ENCODE data around the gene SMAD4.
A peak's percentile ranks its signal among the peaks of the same experiment; 100 is the strongest.

SMAD4 gene

GRCh38 chr18:51064256-51064655, 34.2 kb downstream of the SMAD4 start:
- Mint-ChIP-seq H3K4me3 (no peak overlapping the region), H3K27ac (peak overlapping the region; percentile 39 to 42), H3K9me3 (no peaks in the 10 kb centered on the region), H3K36me3 (ENCODE audit: insufficient read depth) (peaks cover 69% of the 10 kb centered on the region), H3K4me1 (ENCODE audit: low read depth in 2 of 2) (peaks cover 0 to 16% of the 10 kb centered on the region in 2 donors), H3K27me3 (no peaks in the 10 kb centered on the region)
- no peak for DNase-seq
- no peak for ATAC-seq (replicated peaks)

DNA sequence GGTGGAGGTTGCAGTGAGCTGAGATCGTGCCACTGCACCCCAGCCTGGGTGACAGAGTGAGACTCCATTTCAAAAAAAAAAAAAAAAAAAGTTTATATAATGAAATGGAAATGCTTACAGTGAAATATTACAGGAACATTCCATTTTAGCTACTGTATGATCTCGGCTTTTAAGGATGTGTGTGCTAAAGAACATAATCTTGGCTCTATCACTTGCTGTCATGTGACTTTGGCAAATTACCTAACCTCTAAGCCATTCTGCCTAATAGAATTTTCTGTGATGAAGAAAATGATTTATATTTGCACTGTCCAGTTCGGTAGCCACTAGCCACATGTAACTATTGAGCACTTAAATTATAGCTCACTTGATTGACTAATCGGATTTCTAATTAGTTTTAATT, 36.3 kb downstream of the SMAD4 start:
- H3K27me3 Mint-ChIP-seq = no peaks in the 10 kb centered on the region
- H3K4me1 Mint-ChIP-seq (ENCODE audit: low read depth in 2 of 2) = peaks cover 2 to 29% of the 10 kb centered on the region in 2 donors
- DNase-seq (no peak), ATAC-seq (replicated peaks) (no peak)
- peaks cover 72% of the 10 kb centered on the region for H3K36me3 Mint-ChIP-seq (ENCODE audit: insufficient read depth)
- H3K9me3 Mint-ChIP-seq = no peaks in the 10 kb centered on the region
- H3K4me3 Mint-ChIP-seq = no peak overlapping the region
- no peak overlapping the region for H3K27ac Mint-ChIP-seq

- DNase-seq (no peak), ATAC-seq (replicated peaks) (no peak)
- peaks cover 58% of the 10 kb centered on the region for H3K36me3 Mint-ChIP-seq (ENCODE audit: insufficient read depth)
- H3K9me3 Mint-ChIP-seq = no peaks in the 10 kb centered on the region
- no peak overlapping the region for H3K4me3 Mint-ChIP-seq
- no peaks in the 10 kb centered on the region for H3K27me3 Mint-ChIP-seq
- H3K4me1 Mint-ChIP-seq (ENCODE audit: low read depth in 2 of 2) = peaks cover 8 to 45% of the 10 kb centered on the region in 2 donors
- H3K27ac Mint-ChIP-seq = no peak overlapping the region
Observed at GRCh38 chr18:51068105-51068504, 38.1 kb downstream of the SMAD4 start.

DNA sequence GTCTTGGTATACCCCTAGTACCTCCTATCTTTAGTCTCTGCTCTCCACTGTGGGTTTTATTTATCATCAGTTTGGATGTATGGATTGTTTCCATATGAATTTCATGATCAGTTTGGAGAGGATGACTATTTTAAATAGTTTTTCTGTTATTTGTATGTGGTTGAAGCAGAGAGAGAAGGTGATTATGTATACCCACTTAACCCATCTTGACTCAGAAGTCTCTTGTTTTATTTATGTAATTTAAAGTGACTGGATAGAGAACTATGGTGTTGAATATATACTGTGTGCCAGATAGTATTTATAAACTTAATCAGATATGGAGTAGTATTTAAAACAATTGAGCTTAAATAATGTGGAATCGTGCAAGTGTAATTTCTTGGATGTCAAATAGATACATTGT, 39.9 kb downstream of the SMAD4 start:
- Mint-ChIP-seq H3K27ac (peak overlapping the region; percentile 41 to 79), H3K4me1 (ENCODE audit: low read depth in 2 of 2) (peaks cover 17 to 49% of the 10 kb centered on the region in 2 donors), H3K9me3 (no peaks in the 10 kb centered on the region), H3K36me3 (ENCODE audit: insufficient read depth) (peaks cover 49% of the 10 kb centered on the region), H3K27me3 (no peaks in the 10 kb centered on the region), H3K4me3 (no peak overlapping the region)
- no peak for ATAC-seq (replicated peaks)
- DNase-seq = no peak

DNA sequence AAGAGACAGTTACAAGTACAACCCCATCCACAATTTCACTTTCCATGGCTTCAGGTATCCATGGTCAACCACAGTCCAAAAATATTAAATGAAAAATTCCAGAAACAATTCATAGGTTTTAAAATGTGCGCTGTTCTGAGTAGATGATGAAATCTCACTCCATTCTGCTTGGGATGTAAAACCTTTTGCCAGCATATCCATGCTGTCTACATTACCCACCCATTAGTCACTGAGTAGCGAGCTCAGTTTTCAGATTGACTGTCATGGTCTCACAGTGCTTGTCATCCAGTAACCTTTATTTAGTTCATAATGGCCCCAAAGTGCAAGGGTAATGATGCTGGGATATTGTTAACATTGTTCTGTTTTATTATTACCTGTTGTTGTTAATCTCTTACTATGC, 40.5 kb downstream of the SMAD4 start:
- DNase-seq (no peak), ATAC-seq (replicated peaks) (no peak)
- Mint-ChIP-seq H3K4me3 (no peak overlapping the region), H3K36me3 (ENCODE audit: insufficient read depth) (peaks cover 47% of the 10 kb centered on the region), H3K4me1 (ENCODE audit: low read depth in 2 of 2) (peaks cover 17 to 52% of the 10 kb centered on the region in 2 donors), H3K27ac (peak overlapping the region in 1 of 2 donors; percentile 79), H3K9me3 (no peaks in the 10 kb centered on the region), H3K27me3 (no peaks in the 10 kb centered on the region)

DNA sequence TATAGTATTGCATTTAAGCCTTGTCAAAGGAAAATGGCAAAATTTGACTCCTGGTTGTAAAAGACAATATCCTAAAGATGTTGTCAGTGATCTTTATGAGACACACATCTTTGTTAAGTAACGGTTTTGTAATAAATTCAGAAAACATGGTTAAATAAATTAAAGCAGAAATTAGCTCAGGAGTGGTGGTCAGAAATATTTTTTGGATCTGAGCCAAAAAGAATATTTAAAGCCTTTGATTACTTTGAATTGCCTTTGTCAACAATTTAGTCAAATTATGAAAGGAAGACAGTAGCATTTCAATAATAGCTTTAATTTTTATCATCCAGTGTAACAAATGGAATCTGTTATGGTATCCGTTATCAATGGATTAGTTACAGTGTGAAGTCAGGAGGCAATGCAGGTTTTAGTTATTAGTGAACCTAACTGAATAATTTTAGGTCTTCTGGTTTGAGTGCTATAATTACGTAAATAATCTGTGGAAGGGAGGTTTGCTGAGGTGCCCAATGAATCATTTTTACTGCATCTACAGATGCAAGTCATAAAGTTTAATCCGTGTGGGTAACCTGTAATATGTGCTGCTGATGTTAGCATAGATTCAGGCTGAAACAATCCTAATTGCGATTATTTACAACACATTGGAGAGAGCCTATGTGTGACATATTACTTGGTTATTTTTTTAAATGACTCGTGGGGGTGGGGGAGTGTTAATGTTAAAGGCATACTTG, 42.7 kb downstream of the SMAD4 start:
- Mint-ChIP-seq H3K27me3 (no peaks in the 10 kb centered on the region), H3K4me3 (no peak overlapping the region), H3K36me3 (ENCODE audit: insufficient read depth) (peaks cover 52% of the 10 kb centered on the region), H3K27ac (peak overlapping the region; percentile 56 to 62), H3K4me1 (ENCODE audit: low read depth in 2 of 2) (peaks cover 19 to 52% of the 10 kb centered on the region in 2 donors), H3K9me3 (no peaks in the 10 kb centered on the region)
- ATAC-seq (replicated peaks) (no peak), DNase-seq (no peak)

DNA sequence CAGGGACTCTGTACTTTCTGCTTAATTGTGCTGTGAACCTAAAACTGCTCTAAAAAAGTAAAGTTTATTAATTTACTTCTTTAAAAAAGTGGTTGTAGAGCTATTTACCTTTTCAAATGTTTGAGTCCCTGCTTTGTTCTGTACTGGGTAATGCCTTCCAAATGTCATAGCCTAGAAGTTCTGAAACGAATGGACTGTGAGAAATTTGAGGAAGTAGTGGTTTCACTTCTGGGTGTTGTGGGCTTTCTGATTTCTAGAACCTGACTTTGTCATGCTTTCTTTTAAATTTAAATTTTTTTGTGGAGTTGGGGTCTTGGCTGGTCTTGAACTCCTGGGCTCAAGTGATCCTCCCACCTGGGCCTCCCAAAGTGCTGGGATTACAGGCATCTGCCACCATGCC, 44.6 kb downstream of the SMAD4 start:
- no peak overlapping the region for H3K4me3 Mint-ChIP-seq
- ATAC-seq (replicated peaks) (no peak), DNase-seq (no peak)
- no peaks in the 10 kb centered on the region for H3K27me3 Mint-ChIP-seq
- H3K9me3 Mint-ChIP-seq = no peaks in the 10 kb centered on the region
- H3K27ac Mint-ChIP-seq = peak overlapping the region; percentile 64 to 72
- H3K36me3 Mint-ChIP-seq (ENCODE audit: insufficient read depth) = peaks cover 53% of the 10 kb centered on the region
- H3K4me1 Mint-ChIP-seq (ENCODE audit: low read depth in 2 of 2) = peaks cover 18 to 49% of the 10 kb centered on the region in 2 donors

- Mint-ChIP-seq H3K27me3 (no peaks in the 10 kb centered on the region), H3K9me3 (no peaks in the 10 kb centered on the region), H3K27ac (peak overlapping the region in 1 of 2 donors; percentile 72), H3K4me3 (no peak overlapping the region), H3K36me3 (ENCODE audit: insufficient read depth) (peaks cover 64% of the 10 kb centered on the region), H3K4me1 (ENCODE audit: low read depth in 2 of 2) (peaks cover 17 to 33% of the 10 kb centered on the region in 2 donors)
- no peak for DNase-seq
- ATAC-seq (replicated peaks) = no peak
Observed at GRCh38 chr18:51076503-51076902, 46.5 kb downstream of the SMAD4 start.

- no peaks in the 10 kb centered on the region for H3K27me3 Mint-ChIP-seq
- H3K4me3 Mint-ChIP-seq = no peak overlapping the region
- peaks cover 11 to 26% of the 10 kb centered on the region in 2 donors for H3K4me1 Mint-ChIP-seq (ENCODE audit: low read depth in 2 of 2)
- ATAC-seq (replicated peaks) (no peak), DNase-seq (no peak)
- peak overlapping the region in 1 of 2 donors; percentile 72 for H3K27ac Mint-ChIP-seq
- H3K36me3 Mint-ChIP-seq (ENCODE audit: insufficient read depth) = peaks cover 70% of the 10 kb centered on the region
- no peaks in the 10 kb centered on the region for H3K9me3 Mint-ChIP-seq
Observed at GRCh38 chr18:51077217-51077616, 47.2 kb downstream of the SMAD4 start.

DNA sequence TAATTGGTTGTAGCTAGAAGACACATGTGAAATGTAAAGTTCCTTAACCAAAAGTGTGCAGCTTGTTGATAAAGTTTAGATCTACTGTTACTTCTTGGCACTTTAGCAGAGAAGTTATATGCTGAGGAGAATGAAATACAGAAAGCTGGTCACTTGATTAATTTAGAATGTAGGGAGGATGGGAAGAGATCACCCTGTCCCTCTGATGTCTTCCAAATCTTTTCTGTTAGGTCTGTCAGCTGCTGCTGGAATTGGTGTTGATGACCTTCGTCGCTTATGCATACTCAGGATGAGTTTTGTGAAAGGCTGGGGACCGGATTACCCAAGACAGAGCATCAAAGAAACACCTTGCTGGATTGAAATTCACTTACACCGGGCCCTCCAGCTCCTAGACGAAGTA, 48.0 kb downstream of the SMAD4 start:
- Mint-ChIP-seq H3K27ac (no peak overlapping the region), H3K4me1 (ENCODE audit: low read depth in 2 of 2) (peaks cover 11 to 18% of the 10 kb centered on the region in 2 donors), H3K36me3 (ENCODE audit: insufficient read depth) (peaks cover 70% of the 10 kb centered on the region), H3K4me3 (no peak overlapping the region), H3K9me3 (no peaks in the 10 kb centered on the region), H3K27me3 (no peaks in the 10 kb centered on the region)
- no peak for DNase-seq
- ATAC-seq (replicated peaks) = no peak

DNA sequence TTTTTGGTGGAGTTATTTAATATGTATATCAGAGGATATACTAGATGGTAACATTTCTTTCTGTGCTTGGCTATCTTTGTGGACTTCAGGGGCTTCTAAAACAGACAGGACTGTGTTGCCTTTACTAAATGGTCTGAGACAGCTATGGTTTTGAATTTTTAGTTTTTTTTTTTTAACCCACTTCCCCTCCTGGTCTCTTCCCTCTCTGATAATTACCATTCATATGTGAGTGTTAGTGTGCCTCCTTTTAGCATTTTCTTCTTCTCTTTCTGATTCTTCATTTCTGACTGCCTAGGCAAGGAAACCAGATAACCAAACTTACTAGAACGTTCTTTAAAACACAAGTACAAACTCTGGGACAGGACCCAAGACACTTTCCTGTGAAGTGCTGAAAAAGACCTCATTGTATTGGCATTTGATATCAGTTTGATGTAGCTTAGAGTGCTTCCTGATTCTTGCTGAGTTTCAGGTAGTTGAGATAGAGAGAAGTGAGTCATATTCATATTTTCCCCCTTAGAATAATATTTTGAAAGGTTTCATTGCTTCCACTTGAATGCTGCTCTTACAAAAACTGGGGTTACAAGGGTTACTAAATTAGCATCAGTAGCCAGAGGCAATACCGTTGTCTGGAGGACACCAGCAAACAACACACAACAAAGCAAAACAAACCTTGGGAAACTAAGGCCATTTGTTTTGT, 52.7 kb downstream of the SMAD4 start:
- no peak for DNase-seq
- H3K9me3 Mint-ChIP-seq = no peaks in the 10 kb centered on the region
- H3K27ac Mint-ChIP-seq = peak overlapping the region in 1 of 2 donors; percentile 12
- no peaks in the 10 kb centered on the region for H3K4me1 Mint-ChIP-seq (ENCODE audit: low read depth in 2 of 2)
- no peaks in the 10 kb centered on the region for H3K27me3 Mint-ChIP-seq
- H3K36me3 Mint-ChIP-seq (ENCODE audit: insufficient read depth) = peaks cover 49% of the 10 kb centered on the region
- no peak for ATAC-seq (replicated peaks)
- no peak overlapping the region for H3K4me3 Mint-ChIP-seq

DNA sequence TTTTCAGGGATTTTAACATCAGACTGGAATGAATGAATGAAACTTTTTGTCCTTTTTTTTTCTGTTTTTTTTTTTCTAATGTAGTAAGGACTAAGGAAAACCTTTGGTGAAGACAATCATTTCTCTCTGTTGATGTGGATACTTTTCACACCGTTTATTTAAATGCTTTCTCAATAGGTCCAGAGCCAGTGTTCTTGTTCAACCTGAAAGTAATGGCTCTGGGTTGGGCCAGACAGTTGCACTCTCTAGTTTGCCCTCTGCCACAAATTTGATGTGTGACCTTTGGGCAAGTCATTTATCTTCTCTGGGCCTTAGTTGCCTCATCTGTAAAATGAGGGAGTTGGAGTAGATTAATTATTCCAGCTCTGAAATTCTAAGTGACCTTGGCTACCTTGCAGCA, 53.4 kb downstream of the SMAD4 start:
- Mint-ChIP-seq H3K4me3 (no peak overlapping the region), H3K36me3 (ENCODE audit: insufficient read depth) (peaks cover 42% of the 10 kb centered on the region), H3K27me3 (no peaks in the 10 kb centered on the region), H3K4me1 (ENCODE audit: low read depth in 2 of 2) (no peaks in the 10 kb centered on the region), H3K27ac (peak overlapping the region in 1 of 2 donors; percentile 12), H3K9me3 (no peaks in the 10 kb centered on the region)
- DNase-seq (no peak), ATAC-seq (replicated peaks) (no peak)

DNA sequence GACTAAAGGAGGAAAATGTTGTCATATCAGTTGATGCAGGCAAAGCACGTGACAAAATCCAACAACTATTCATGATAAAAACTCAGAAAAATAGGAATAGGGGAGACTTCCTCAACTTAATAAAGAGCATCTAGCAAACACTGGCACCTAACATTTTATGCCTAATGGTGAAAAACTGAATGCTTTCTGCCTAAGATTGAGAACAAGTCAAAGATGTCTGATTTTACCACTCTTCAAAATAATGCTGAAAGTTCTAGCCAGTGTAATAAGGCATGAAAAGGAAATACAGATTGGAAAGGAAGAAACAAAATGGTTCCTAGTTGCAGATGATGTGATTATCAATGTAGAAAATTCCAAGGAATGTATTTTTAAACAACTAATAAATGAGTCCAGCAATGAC, 58.4 kb downstream of the SMAD4 start:
- DNase-seq = no peak
- Mint-ChIP-seq H3K27me3 (no peaks in the 10 kb centered on the region), H3K9me3 (no peaks in the 10 kb centered on the region)

DNA sequence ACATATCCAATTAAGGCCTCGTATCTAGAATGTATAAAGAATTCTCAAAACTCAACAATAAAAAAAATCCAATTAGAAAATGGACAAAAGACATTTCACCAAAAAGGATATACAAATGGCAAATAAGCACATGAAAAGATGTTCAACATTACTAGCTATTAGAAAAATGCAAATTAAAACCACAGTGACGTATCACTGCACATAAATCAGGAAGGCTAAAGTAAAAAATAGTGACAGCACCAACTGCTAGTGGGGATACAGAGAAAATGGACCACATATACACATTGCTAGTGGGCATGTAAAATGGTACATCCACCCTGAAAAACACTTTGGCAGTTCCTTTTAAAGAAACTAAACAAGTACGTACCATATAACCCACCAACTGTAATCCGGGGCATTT, 59.7 kb downstream of the SMAD4 start:
- Mint-ChIP-seq H3K27me3 (no peaks in the 10 kb centered on the region), H3K4me3 (no peak overlapping the region), H3K4me1 (ENCODE audit: low read depth in 2 of 2) (no peaks in the 10 kb centered on the region), H3K9me3 (no peaks in the 10 kb centered on the region), H3K36me3 (ENCODE audit: insufficient read depth) (peaks cover 7% of the 10 kb centered on the region), H3K27ac (peak overlapping the region in 1 of 2 donors; percentile 54)
- ATAC-seq (replicated peaks) (no peak), DNase-seq (no peak)

More for the DNA sequence above, 58.4 kb downstream of the SMAD4 start:
- Mint-ChIP-seq H3K4me1 (ENCODE audit: low read depth in 2 of 2) (no peaks in the 10 kb centered on the region), H3K27ac (no peak overlapping the region), H3K36me3 (ENCODE audit: insufficient read depth) (peaks cover 7% of the 10 kb centered on the region), H3K4me3 (no peak overlapping the region)
- ATAC-seq (replicated peaks) = no peak
